ENCODE data around the gene C2orf76. TPM values are rescaled to one million over a fixed set of nuclear protein-coding genes. Genes with fewer than 3 reads are reported as not detected.
A peak's percentile ranks its signal among the peaks of the same experiment; 100 is the strongest.

C2orf76 gene
- total and polyA plus RNA-seq, 12 donors, result 2.2 to 47.4 (median 16.9) TPM

GRCh38 chr2:119369845-119370244 is 3.2 kb upstream of the C2orf76 start:
- intact Hi-C loops (cut with DNase I), result no loop called here
- TF ChIP-seq, protein P1, sequence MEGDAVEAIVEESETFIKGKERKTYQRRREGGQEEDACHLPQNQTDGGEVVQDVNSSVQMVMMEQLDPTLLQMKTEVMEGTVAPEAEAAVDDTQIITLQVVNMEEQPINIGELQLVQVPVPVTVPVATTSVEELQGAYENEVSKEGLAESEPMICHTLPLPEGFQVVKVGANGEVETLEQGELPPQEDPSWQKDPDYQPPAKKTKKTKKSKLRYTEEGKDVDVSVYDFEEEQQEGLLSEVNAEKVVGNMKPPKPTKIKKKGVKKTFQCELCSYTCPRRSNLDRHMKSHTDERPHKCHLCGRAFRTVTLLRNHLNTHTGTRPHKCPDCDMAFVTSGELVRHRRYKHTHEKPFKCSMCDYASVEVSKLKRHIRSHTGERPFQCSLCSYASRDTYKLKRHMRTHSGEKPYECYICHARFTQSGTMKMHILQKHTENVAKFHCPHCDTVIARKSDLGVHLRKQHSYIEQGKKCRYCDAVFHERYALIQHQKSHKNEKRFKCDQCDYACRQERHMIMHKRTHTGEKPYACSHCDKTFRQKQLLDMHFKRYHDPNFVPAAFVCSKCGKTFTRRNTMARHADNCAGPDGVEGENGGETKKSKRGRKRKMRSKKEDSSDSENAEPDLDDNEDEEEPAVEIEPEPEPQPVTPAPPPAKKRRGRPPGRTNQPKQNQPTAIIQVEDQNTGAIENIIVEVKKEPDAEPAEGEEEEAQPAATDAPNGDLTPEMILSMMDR (IDR thresholded peaks at IDR 0.05), result no peak
- no peak for TF ChIP-seq POLR2A (IDR thresholded peaks at IDR 0.05)

GRCh38 chr2:119367472-119368099 is 952 bp upstream of the C2orf76 start:
- WGBS, 4 donors, result 7 to 21% (median 10%) methylated on average over 12 to 32 of the region's 32 CpGs
- no peaks in the 10 kb centered on the region for H3K27me3 ChIP-seq
- H3K4me1 ChIP-seq (replicated peaks in 1 of 2), result peaks cover 16 to 28% of the 10 kb centered on the region in 2 donors
- TF ChIP-seq POLR2A (IDR thresholded peaks at IDR 0.05), result no peak
- TF ChIP-seq, protein P1 (IDR thresholded peaks at IDR 0.05), result no peak
- H3K27ac ChIP-seq, result peak overlapping the region in 3 of 5 donors; percentile 34 to 91 (median 85)
- intact Hi-C loops (cut with DNase I), result no loop called here
- peak; percentile 48 to 78 (median 58) for DNase-seq
- H3K9me3 ChIP-seq (replicated peaks in 1 of 3), result no peaks in the 10 kb centered on the region
- peaks cover 0 to 44% of the 10 kb centered on the region in 2 donors for H3K36me3 ChIP-seq (replicated peaks in 1 of 2)
- peak overlapping the region; percentile 20 to 97 (median 61) for H3K4me3 ChIP-seq

More at GRCh38 chr2:119369845-119370244, 3.2 kb upstream of the C2orf76 start:
- H3K27ac ChIP-seq, result no peak overlapping the region
- peaks cover 0 to 60% of the 10 kb centered on the region in 2 donors for H3K36me3 ChIP-seq (replicated peaks in 1 of 2)
- no peaks in the 10 kb centered on the region for H3K9me3 ChIP-seq (replicated peaks in 1 of 3)
- no peak overlapping the region for H3K4me3 ChIP-seq
- no peaks in the 10 kb centered on the region for H3K27me3 ChIP-seq
- DNase-seq, result no peak
- WGBS, 4 donors, result 84 to 94% (median 93%) methylated on average over 6 of the region's 6 CpGs
- peaks cover 16 to 25% of the 10 kb centered on the region in 2 donors for H3K4me1 ChIP-seq (replicated peaks in 1 of 2)

DNA sequence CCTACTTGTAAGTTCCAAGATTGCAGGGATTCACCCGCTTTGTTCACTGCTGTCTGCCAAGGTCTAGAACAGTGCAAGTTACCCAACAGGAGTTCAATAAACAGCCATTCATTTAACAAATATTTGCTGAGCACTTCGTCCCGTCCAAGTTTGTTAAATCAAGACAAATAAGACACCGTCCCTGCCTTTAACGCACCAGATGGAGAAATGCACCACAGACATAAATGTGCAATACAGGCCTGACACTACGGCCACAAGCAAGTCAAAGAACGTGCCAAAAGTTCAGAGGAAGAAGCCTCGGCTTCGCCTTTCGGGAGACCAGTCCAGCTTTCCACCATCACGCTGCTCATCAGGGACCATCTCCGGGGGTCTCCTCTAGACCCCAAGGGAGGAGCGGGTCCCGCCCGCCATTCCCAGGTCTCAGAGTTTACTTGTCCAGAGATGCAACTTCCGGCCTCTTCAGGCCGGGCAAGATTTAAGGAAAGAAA is 429 bp downstream of the C2orf76 start:
- Histone ChIP-seq H3K9me3 (replicated peaks in 1 of 3) (no peaks in the 10 kb centered on the region), H3K4me1 (replicated peaks in 1 of 2) (peaks cover 16 to 28% of the 10 kb centered on the region in 2 donors), H3K4me3 (peak overlapping the region; percentile 51 to 97 (median 63)), H3K27ac (peak overlapping the region; percentile 48 to 91 (median 73)), H3K27me3 (no peaks in the 10 kb centered on the region), H3K36me3 (replicated peaks in 1 of 2) (peaks cover 0 to 31% of the 10 kb centered on the region in 2 donors)
- DNase-seq, result peak in 3 of 7 donors; percentile 22 to 44 (median 27)
- intact Hi-C loops (cut with DNase I), result no loop called here
- 1 to 3% (median 2%) methylated on average over 11 to 17 of the region's 17 CpGs for WGBS, 4 donors
- no peak for TF ChIP-seq POLR2A (IDR thresholded peaks at IDR 0.05)
- TF ChIP-seq, protein P1 (IDR thresholded peaks at IDR 0.05), result no peak

DNA sequence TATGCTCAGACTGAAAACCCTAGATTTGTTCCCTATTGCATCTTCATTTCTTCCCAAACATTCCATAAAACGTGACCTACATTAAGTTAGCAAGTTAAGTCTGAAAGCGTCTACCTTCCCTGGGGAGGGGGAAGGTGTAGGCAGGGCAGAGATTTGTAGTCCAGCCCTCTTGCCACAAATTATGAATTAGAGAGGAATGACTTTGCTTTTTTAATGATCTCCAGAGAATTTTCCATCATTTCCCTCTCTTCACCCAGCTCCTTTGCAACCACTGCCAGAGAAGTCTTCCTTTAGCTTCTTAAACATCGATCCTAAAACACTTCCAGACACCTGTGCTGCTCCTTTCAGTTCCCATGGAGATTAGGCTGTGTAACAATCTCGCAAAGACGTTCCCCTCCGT is 1.2 kb downstream of the C2orf76 start:
- H3K9me3 ChIP-seq (replicated peaks in 1 of 3), result no peaks in the 10 kb centered on the region
- 72 to 74% (median 73%) methylated on average over 6 of the region's 6 CpGs for WGBS, 4 donors
- peak overlapping the region in 1 of 5 donors; percentile 91 for H3K27ac ChIP-seq
- DNase-seq, result no peak
- no peak for TF ChIP-seq POLR2A (IDR thresholded peaks at IDR 0.05)
- TF ChIP-seq, protein P1 (IDR thresholded peaks at IDR 0.05), result no peak
- no peaks in the 10 kb centered on the region for H3K27me3 ChIP-seq
- peaks cover 16 to 28% of the 10 kb centered on the region in 2 donors for H3K4me1 ChIP-seq (replicated peaks in 1 of 2)
- intact Hi-C loops (cut with DNase I), result no loop called here
- H3K36me3 ChIP-seq (replicated peaks in 1 of 2), result peaks cover 0 to 23% of the 10 kb centered on the region in 2 donors
- peak overlapping the region in 1 of 4 donors; percentile 97 for H3K4me3 ChIP-seq

Data from adrenal gland (tissue), 12 donors.